22Rv1 (cell line): Measurements from ENCODE around the gene ACOXL.

ENCODE experiments used
- ZFX ChIP-seq: fragments of 450-650 bp; IDR thresholded peaks from 2 replicates; pipeline ENCODE4 v1.6.1; 2017; ENCODE audit warnings: antibody characterized with exemption, borderline replicate concordance
- TF ChIP-seq, protein P1 (sequence below): fragments of 450-650 bp; IDR thresholded peaks from 2 replicates; pipeline ENCODE4 v1.5.1; 2017; ENCODE audit warnings: mild to moderate bottlenecking

DNA sequence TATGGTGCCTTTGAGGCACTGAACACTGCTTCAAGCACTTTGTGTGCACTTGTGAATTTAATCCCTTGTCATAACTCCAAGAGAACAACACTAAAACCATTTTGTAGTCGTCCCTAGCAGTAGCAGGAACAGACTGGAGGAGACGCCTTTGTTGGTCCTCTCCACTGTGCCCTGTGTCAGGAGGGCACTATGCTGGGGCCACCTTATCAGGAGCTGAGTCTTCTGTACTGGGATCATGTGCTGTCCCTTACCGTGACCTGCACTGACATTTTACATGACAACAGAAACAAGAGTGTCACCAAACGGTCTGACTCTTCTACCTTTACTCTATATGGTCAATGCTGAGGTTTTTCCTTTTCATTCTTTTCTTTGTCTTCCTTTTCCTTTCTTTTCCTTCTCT lies 62.0 kb downstream of the ACOXL start:
- TF ChIP-seq, protein P1, sequence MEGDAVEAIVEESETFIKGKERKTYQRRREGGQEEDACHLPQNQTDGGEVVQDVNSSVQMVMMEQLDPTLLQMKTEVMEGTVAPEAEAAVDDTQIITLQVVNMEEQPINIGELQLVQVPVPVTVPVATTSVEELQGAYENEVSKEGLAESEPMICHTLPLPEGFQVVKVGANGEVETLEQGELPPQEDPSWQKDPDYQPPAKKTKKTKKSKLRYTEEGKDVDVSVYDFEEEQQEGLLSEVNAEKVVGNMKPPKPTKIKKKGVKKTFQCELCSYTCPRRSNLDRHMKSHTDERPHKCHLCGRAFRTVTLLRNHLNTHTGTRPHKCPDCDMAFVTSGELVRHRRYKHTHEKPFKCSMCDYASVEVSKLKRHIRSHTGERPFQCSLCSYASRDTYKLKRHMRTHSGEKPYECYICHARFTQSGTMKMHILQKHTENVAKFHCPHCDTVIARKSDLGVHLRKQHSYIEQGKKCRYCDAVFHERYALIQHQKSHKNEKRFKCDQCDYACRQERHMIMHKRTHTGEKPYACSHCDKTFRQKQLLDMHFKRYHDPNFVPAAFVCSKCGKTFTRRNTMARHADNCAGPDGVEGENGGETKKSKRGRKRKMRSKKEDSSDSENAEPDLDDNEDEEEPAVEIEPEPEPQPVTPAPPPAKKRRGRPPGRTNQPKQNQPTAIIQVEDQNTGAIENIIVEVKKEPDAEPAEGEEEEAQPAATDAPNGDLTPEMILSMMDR: no peak
- no peak for TF ChIP-seq ZFX
